Endothelial cell of umbilical vein (primary cell): ENCODE results near the gene TOP3B. TPM values are rescaled to one million over a fixed set of nuclear protein-coding genes. Genes with fewer than 3 reads are reported as not detected.

Experiments
- BruUV-seq: library from RNA; stranded (reverse); fragments of 400-500 nt; replicated peaks from 2 replicates; lab custom pipeline; 2021; lab: Mats Ljungman, UMichigan
- CTCF ChIA-PET: fragments of 300-600, 350-600 bp; sonication (Branson Sonifier 250); formaldehyde crosslinking; loops from one replicate; lab custom pipeline; 2021; ENCODE audit warnings: antibody characterized with exemption, inconsistent platforms; lab: Charles Lee
- POLR2A ChIA-PET: fragments of 300-600, 350-600 bp; sonication (Branson Sonifier 250); formaldehyde crosslinking; loops from one replicate; lab custom pipeline; 2021; ENCODE audit warnings: antibody characterized with exemption, inconsistent platforms; lab: Charles Lee
- DNase-seq: peaks from one replicate; pipeline ENCODE4 v3.0.0-alpha.2; 2011; ENCODE audit warnings: low read depth, low spot score
- FAIRE-seq: peaks from 2 replicates; lab custom pipeline; 2011; peaks lifted over from hg19 to GRCh38; lab: Jason Lieb, UNC
- H2AFZ ChIP-seq: 2 replicates; pipeline ENCODE4 v1.6.0; 2012; ENCODE audit warnings: low read depth, low read length, control low read depth, inconsistent platforms
- H3K27ac ChIP-seq: 2 replicates; pipeline ENCODE4 v1.5.1; 2011; ENCODE audit warnings: low read depth, mild to moderate bottlenecking, control low read depth, low read length, moderate library complexity; ENCODE audit not compliant: insufficient read depth
- H3K27me3 ChIP-seq, 2 experiments: 2 replicates each; pipeline versions ENCODE4 v1.6.0 to v1.6.1; 2011; ENCODE audit warnings: low read length in 2 of 2, mixed read lengths in 1 of 2; ENCODE audit not compliant: control insufficient read depth in 2 of 2, insufficient read depth in 2 of 2
- H3K36me3 ChIP-seq, 2 experiments: 2 replicates in 1 of 2; 3 replicates in 1 of 2; pipeline ENCODE4 v1.5.1; 2011; ENCODE audit warnings: low read length in 2 of 2, mild to moderate bottlenecking in 1 of 2, moderate library complexity in 1 of 2; ENCODE audit not compliant: control insufficient read depth in 2 of 2, insufficient read depth in 2 of 2; ENCODE audit errors: extremely low read depth in 1 of 2
- H3K4me1 ChIP-seq: 3 replicates; pipeline ENCODE4 v1.5.1; 2011; ENCODE audit warnings: mild to moderate bottlenecking, low read length; ENCODE audit not compliant: control insufficient read depth, insufficient read depth; ENCODE audit errors: extremely low read depth
- H3K4me2 ChIP-seq: 2 replicates; pipeline ENCODE4 v1.6.1; 2011; ENCODE audit warnings: low read length, control low read depth, mixed read lengths; ENCODE audit not compliant: insufficient read depth
- H3K4me3 ChIP-seq, 3 experiments: fragments of 200-600 bp in 1 of 3; sonication (generic), shearing (Covaris generic) in 1 of 3; replicated peaks in 1 of 3; 2 replicates each; pipeline ENCODE4 v1.5.1; 2011 to 2016; ENCODE audit warnings: control low read depth in 3 of 3, low read length in 3 of 3, mild to moderate bottlenecking in 2 of 3, inconsistent platforms in 1 of 3, low read depth in 1 of 3, moderate library complexity in 1 of 3; ENCODE audit not compliant: insufficient read depth in 1 of 3
- H3K79me2 ChIP-seq: 2 replicates; pipeline ENCODE4 v1.6.0; 2012; ENCODE audit warnings: low read length, inconsistent platforms; ENCODE audit not compliant: control insufficient read depth, insufficient read depth
- H3K9ac ChIP-seq: replicated peaks from 2 replicates; pipeline ENCODE3; 2011; ENCODE audit warnings: low read length, control low read depth; ENCODE audit not compliant: insufficient read depth; ENCODE audit errors: extremely low read depth
- H3K9me1 ChIP-seq: replicated peaks from 3 replicates; pipeline ENCODE4 v1.6.0; 2011; ENCODE audit warnings: mild to moderate bottlenecking, low read length; ENCODE audit not compliant: control insufficient read depth, insufficient read depth; ENCODE audit errors: extremely low read depth
- H3K9me3 ChIP-seq: replicated peaks from 2 replicates; pipeline ENCODE4 v1.5.1; 2012; ENCODE audit warnings: low read length, inconsistent platforms; ENCODE audit not compliant: control insufficient read depth, insufficient read depth
- H4K20me1 ChIP-seq: replicated peaks from 2 replicates; pipeline ENCODE3; 2011; ENCODE audit warnings: mild to moderate bottlenecking, low read length; ENCODE audit not compliant: control insufficient read depth, insufficient read depth; ENCODE audit errors: extremely low read depth
- CTCF ChIP-seq, 2 donors: IDR thresholded peaks; 1 replicate in 1 of 2; 2 replicates in 1 of 2; pipeline ENCODE4 v1.5.1; 2011; ENCODE audit warnings: low read length in 2 of 2, mild to moderate bottlenecking in 2 of 2, moderate library complexity in 2 of 2, control low read depth in 1 of 2, inconsistent platforms in 1 of 2, low read depth in 1 of 2; ENCODE audit not compliant: insufficient read depth in 1 of 2; ENCODE audit errors: extremely low read depth in 1 of 2
- EZH2 ChIP-seq: IDR thresholded peaks from 2 replicates; pipeline ENCODE4 v1.6.1; 2012; ENCODE audit warnings: borderline replicate concordance, low read depth, mild to moderate bottlenecking, moderate library complexity, low read length, inconsistent platforms; ENCODE audit not compliant: severe bottlenecking
- JUN ChIP-seq: IDR thresholded peaks from 2 replicates; pipeline ENCODE4 v1.6.1; 2011; ENCODE audit warnings: borderline replicate concordance, low read depth; ENCODE audit not compliant: insufficient read length, insufficient read depth
- POLR2A ChIP-seq: IDR thresholded peaks from 2 replicates; pipeline ENCODE4 v1.6.1; 2012; ENCODE audit warnings: low read depth, mild to moderate bottlenecking, control low read depth, low read length
- dilution Hi-C: fragments of 300-500 bp; cut with MboI; formaldehyde crosslinking; loops from one replicate; pipeline ENCODE4 v1.15.0; 2019; ENCODE audit warnings: low sequenced_read_pairs; ENCODE audit not compliant: extremely low pct_ligation_motif_present
- intact Hi-C: fragments of 100-400 bp; cut with micrococcal nuclease; formaldehyde crosslinking; loops from one replicate; pipeline ENCODE4 v1.10.0; 2022
- polyA plus RNA-seq, 4 experiments: library from polyadenylated mRNA; depleted of rRNA in 3 of 4; stranded (reverse) in 3 of 4; unstranded in 1 of 4; fragments of >200 nt; gene quantifications; 2 replicates each; pipeline versions ENCODE4 v1.2.1 to v1.2.3, GENCODE V29; 2011 to 2012; ENCODE audit warnings: missing spikeins in 1 of 4
- total RNA-seq: library from RNA; stranded (reverse); gene quantifications from 2 replicates; pipeline ENCODE4 v1.2.3, GENCODE V29; 2021

The TOP3B gene
- total and polyA plus RNA-seq, 2 donors (not counting 3 experiments of a cell fraction or from before 2014, with no cell fraction given), result 25.2 to 56.5 TPM

- dilution Hi-C loops (no loop called here), intact Hi-C loops (no loop called here)
- no peaks in the 10 kb centered on the region for H3K9me3 ChIP-seq
- H3K9me1 ChIP-seq, result no peaks in the 10 kb centered on the region
- no peak overlapping the region for H3K27ac ChIP-seq
- no peaks in the 10 kb centered on the region for H3K4me1 ChIP-seq
- no peak overlapping the region for H2AFZ ChIP-seq
- H3K27me3 ChIP-seq, result no peaks in the 10 kb centered on the region
- no TSS peak for BruUV-seq
- FAIRE-seq (no peak), DNase-seq (no peak)
- no peaks in the 10 kb centered on the region for H3K79me2 ChIP-seq
- H3K9ac ChIP-seq, result no peak overlapping the region
- TF ChIP-seq POLR2A (no peak), JUN (no peak), CTCF (IDR thresholded peaks at IDR 0.05; ENCODE audit: extremely low read depth in 1 of 2, insufficient read depth in 1 of 2, low read depth in 1 of 2, low read length in 2 of 2) (no peak)
- ChIA-PET CTCF (interaction anchor here (0.6 to 1.3 kb wide), 6 partner anchors 12 to 176 kb away, joined by 3 to 8 read pairs (median 4); no protein-coding TSS in a partner anchor), POLR2A (no interaction called here)
- H3K4me2 ChIP-seq, result no peak overlapping the region
- no peak overlapping the region for H3K4me3 ChIP-seq
- no peaks in the 10 kb centered on the region for H4K20me1 ChIP-seq
- H3K36me3 ChIP-seq, result no peaks in the 10 kb centered on the region
These were observed 48.8 kb upstream of the TOP3B start for GRCh38 chr22:22031183-22031945.

- CTCF ChIA-PET, result interaction anchor here (0.6 to 1.3 kb wide), 4 partner anchors 12 to 177 kb away, joined by 3 to 8 read pairs (median 5); no protein-coding TSS in a partner anchor
These were observed 48.1 kb upstream of the TOP3B start for GRCh38 chr22:22030493-22031182.

More at GRCh38 chr22:22030493-22031182, 48.1 kb upstream of the TOP3B start:
- Histone ChIP-seq H3K4me2 (no peak overlapping the region), H3K9ac (no peak overlapping the region), H3K4me3 (no peak overlapping the region), H3K4me1 (no peaks in the 10 kb centered on the region), H2AFZ (no peak overlapping the region), H3K9me1 (no peaks in the 10 kb centered on the region), H3K9me3 (no peaks in the 10 kb centered on the region), H3K27ac (no peak overlapping the region), H3K27me3 (no peaks in the 10 kb centered on the region), H3K36me3 (no peaks in the 10 kb centered on the region), H3K79me2 (no peaks in the 10 kb centered on the region), H4K20me1 (no peaks in the 10 kb centered on the region)
- DNase-seq (peak; percentile 9), FAIRE-seq (no peak)
- intact Hi-C loops, result no loop called here
- peak in 1 of 2 donors; percentile 39 for TF ChIP-seq CTCF (IDR thresholded peaks at IDR 0.05; ENCODE audit: extremely low read depth in 1 of 2, insufficient read depth in 1 of 2, low read depth in 1 of 2, low read length in 2 of 2)
- no peak for TF ChIP-seq EZH2
- POLR2A ChIA-PET, result no interaction called here
- dilution Hi-C loops, result no loop called here
- no TSS peak for BruUV-seq
